ENCODE data around the gene MYH6. TPM values are rescaled to one million over a fixed set of nuclear protein-coding genes. Genes with fewer than 3 reads are reported as not detected.

The MYH6 gene
- total and polyA plus RNA-seq, 2 donors (not counting 3 experiments of a cell fraction or from before 2014, with no cell fraction given): not detected

DNA sequence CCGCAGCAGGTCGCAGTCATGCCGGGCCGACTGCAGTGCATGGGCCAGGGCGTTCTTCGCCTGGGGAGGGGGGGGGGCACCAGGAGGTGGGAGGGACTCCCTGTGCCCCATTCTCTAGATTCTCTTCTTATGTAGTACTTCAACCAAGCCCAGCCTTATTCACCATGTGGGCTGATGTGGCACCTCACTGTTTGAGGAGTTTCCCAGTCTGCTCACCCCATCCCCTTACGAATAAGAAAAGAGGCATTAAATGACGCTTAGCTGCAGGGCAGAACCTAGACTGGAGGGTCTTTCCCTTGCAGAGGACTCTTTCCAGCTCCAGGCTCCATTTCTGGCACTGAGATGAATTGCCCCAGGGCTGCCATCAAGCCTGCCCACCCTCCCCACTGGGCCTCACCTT is 19.1 kb downstream of the MYH6 start:
- H3K27ac ChIP-seq (ENCODE audit: insufficient read depth, low read depth, low read length): no peak overlapping the region
- dilution Hi-C loops (cut with MboI; ENCODE audit: extremely low pct_ligation_motif_present, low sequenced_read_pairs): no loop called here

More for the DNA sequence above, 19.1 kb downstream of the MYH6 start:
- intact Hi-C loops (cut with micrococcal nuclease): no loop called here
- DNase-seq (ENCODE audit: low read depth, low spot score) (no peak), FAIRE-seq (no peak)
- H3K36me3 ChIP-seq (ENCODE audit: control insufficient read depth in 2 of 2, extremely low read depth in 1 of 2, insufficient read depth in 2 of 2, low read length in 2 of 2): no peaks in the 10 kb centered on the region
- ChIA-PET POLR2A (no interaction called here), CTCF (interaction anchor here (2.3 kb wide), 1 partner anchor 10 kb away, joined by 10 read pairs; no protein-coding TSS in a partner anchor)
- H3K4me1 ChIP-seq (ENCODE audit: control insufficient read depth, extremely low read depth, insufficient read depth, low read length): no peaks in the 10 kb centered on the region
- no peak overlapping the region for H3K9ac ChIP-seq (replicated peaks; ENCODE audit: extremely low read depth, insufficient read depth, low read length)
- H2AFZ ChIP-seq (ENCODE audit: low read depth, low read length): no peak overlapping the region
- H3K4me2 ChIP-seq (ENCODE audit: insufficient read depth, low read length): no peak overlapping the region
- BruUV-seq (replicated peaks): no TSS peak
- no peaks in the 10 kb centered on the region for H3K9me3 ChIP-seq (replicated peaks; ENCODE audit: control insufficient read depth, insufficient read depth, low read length)
- TF ChIP-seq POLR2AphosphoS5 (IDR thresholded peaks at IDR 0.05; ENCODE audit: insufficient read depth, low read depth, low read length): no peak
- no peak for TF ChIP-seq FOS (IDR thresholded peaks at IDR 0.05; ENCODE audit: borderline replicate concordance, insufficient read depth, low read length)
- TF ChIP-seq, protein P1, sequence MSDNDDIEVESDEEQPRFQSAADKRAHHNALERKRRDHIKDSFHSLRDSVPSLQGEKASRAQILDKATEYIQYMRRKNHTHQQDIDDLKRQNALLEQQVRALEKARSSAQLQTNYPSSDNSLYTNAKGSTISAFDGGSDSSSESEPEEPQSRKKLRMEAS (IDR thresholded peaks at IDR 0.05; ENCODE audit: insufficient read depth, insufficient read length): no peak
- no peak for TF ChIP-seq MYC (IDR thresholded peaks at IDR 0.05; ENCODE audit: low read depth, low read length)
- no peak for TF ChIP-seq EZH2 (IDR thresholded peaks at IDR 0.05; ENCODE audit: borderline replicate concordance, low read depth, low read length, severe bottlenecking)
- TF ChIP-seq, protein P2, sequence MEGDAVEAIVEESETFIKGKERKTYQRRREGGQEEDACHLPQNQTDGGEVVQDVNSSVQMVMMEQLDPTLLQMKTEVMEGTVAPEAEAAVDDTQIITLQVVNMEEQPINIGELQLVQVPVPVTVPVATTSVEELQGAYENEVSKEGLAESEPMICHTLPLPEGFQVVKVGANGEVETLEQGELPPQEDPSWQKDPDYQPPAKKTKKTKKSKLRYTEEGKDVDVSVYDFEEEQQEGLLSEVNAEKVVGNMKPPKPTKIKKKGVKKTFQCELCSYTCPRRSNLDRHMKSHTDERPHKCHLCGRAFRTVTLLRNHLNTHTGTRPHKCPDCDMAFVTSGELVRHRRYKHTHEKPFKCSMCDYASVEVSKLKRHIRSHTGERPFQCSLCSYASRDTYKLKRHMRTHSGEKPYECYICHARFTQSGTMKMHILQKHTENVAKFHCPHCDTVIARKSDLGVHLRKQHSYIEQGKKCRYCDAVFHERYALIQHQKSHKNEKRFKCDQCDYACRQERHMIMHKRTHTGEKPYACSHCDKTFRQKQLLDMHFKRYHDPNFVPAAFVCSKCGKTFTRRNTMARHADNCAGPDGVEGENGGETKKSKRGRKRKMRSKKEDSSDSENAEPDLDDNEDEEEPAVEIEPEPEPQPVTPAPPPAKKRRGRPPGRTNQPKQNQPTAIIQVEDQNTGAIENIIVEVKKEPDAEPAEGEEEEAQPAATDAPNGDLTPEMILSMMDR (IDR thresholded peaks at IDR 0.05; ENCODE audit: extremely low read depth in 1 of 2, insufficient read depth in 1 of 2, low read depth in 1 of 2, low read length in 2 of 2): no peak
- no peaks in the 10 kb centered on the region for H3K79me2 ChIP-seq (ENCODE audit: control insufficient read depth, insufficient read depth, low read length)
- no peaks in the 10 kb centered on the region for H3K9me1 ChIP-seq (replicated peaks; ENCODE audit: control insufficient read depth, extremely low read depth, insufficient read depth, low read length)
- H3K4me3 ChIP-seq (replicated peaks in 1 of 3; ENCODE audit: insufficient read depth in 1 of 3, low read depth in 1 of 3, low read length in 3 of 3): no peak overlapping the region
- H3K27me3 ChIP-seq (ENCODE audit: control insufficient read depth in 2 of 2, insufficient read depth in 2 of 2, low read length in 2 of 2): no peaks in the 10 kb centered on the region
- no peaks in the 10 kb centered on the region for H4K20me1 ChIP-seq (replicated peaks; ENCODE audit: control insufficient read depth, extremely low read depth, insufficient read depth, low read length)

All from endothelial cell of umbilical vein (primary cell).